H1 (cell line): Measurements from ENCODE around the gene MRAP2.

Experiments used
- CREB1 ChIP-seq: IDR thresholded peaks from 2 replicates; pipeline ENCODE4 v1.6.1; 2012; ENCODE audit warnings: inconsistent platforms
- CTCF ChIP-seq, 3 experiments: IDR thresholded peaks; 1 replicate in 2 of 3; 2 replicates in 1 of 3; pipeline versions ENCODE4 v1.5.1 to v1.6.1; 2011; ENCODE audit warnings: low read length in 3 of 3, mild to moderate bottlenecking in 3 of 3, inconsistent platforms in 2 of 3, low read depth in 1 of 3, moderate library complexity in 1 of 3; ENCODE audit not compliant: insufficient read depth in 1 of 3; ENCODE audit errors: control extremely low read depth in 1 of 3
- GABPA ChIP-seq: IDR thresholded peaks from 2 replicates; pipeline ENCODE4 v1.6.1; 2011; ENCODE audit warnings: mild to moderate bottlenecking, low read length, moderate library complexity, borderline replicate concordance; ENCODE audit not compliant: insufficient read depth
- POLR2A ChIP-seq, 2 experiments: IDR thresholded peaks; 1 replicate in 1 of 2; 2 replicates in 1 of 2; pipeline ENCODE4 v1.6.1; 2011; ENCODE audit warnings: low read depth in 2 of 2, low read length in 2 of 2, mild to moderate bottlenecking in 2 of 2; ENCODE audit errors: control extremely low read depth in 1 of 2
- USF2 ChIP-seq: IDR thresholded peaks from 2 replicates; pipeline ENCODE4 v1.6.1; 2011; ENCODE audit warnings: low read length, improper control_type of control experiment

GRCh38 chr6:84033523-84034451 lies at the start of gene MRAP2:
- TF ChIP-seq USF2 (no peak), CREB1 (no peak), POLR2A (IDR thresholded peaks at IDR 0.05; ENCODE audit: control extremely low read depth in 1 of 2, low read depth in 2 of 2, low read length in 2 of 2) (no peak), CTCF (IDR thresholded peaks at IDR 0.05; ENCODE audit: control extremely low read depth in 1 of 3, insufficient read depth in 1 of 3, low read depth in 1 of 3, low read length in 3 of 3) (no peak), GABPA (no peak)
